Spleen (tissue), 11 donors: Measurements from ENCODE around the gene ATP2B2. TPM values are rescaled to one million over a fixed set of nuclear protein-coding genes. Genes with fewer than 3 reads are reported as not detected.
A peak's percentile ranks its signal among the peaks of the same experiment; 100 is the strongest.

Source experiments
- DNase-seq: peaks from one replicate; pipeline ENCODE4 v3.0.0-alpha.2; 2020
- H3K27ac ChIP-seq, 8 donors: fragments of 200-600 bp; sonication (generic) in 7 of 8; 1 replicate in 4 of 8; 2 replicates in 4 of 8; pipeline versions ENCODE4 v1.5.0 to v1.8.0; 2016 to 2021; ENCODE audit warnings: inconsistent platforms in 4 of 8, mild to moderate bottlenecking in 4 of 8, moderate library complexity in 1 of 8
- H3K27me3 ChIP-seq, 7 donors: fragments of 200-600 bp; sonication (generic) in 6 of 7; replicated peaks in 1 of 7; 1 replicate in 4 of 7; 2 replicates in 3 of 7; pipeline versions ENCODE4 v1.5.0 to v1.8.0; 2016 to 2021; ENCODE audit warnings: inconsistent platforms in 3 of 7, mild to moderate bottlenecking in 1 of 7
- H3K36me3 ChIP-seq, 6 donors: fragments of 200-600 bp; sonication (generic) in 5 of 6; 1 replicate in 4 of 6; 2 replicates in 2 of 6; pipeline versions ENCODE4 v1.5.0 to v1.8.0; 2016 to 2021; ENCODE audit warnings: inconsistent platforms in 2 of 6
- H3K4me1 ChIP-seq, 6 donors: fragments of 200-600 bp; sonication (generic) in 5 of 6; 1 replicate in 3 of 6; 2 replicates in 3 of 6; pipeline versions ENCODE4 v1.5.0 to v1.8.0; 2016 to 2021; ENCODE audit warnings: inconsistent platforms in 3 of 6
- H3K4me3 ChIP-seq, 8 donors: fragments of 200-600 bp; sonication (generic) in 7 of 8; 1 replicate in 4 of 8; 2 replicates in 4 of 8; pipeline versions ENCODE4 v1.5.0 to v1.8.0; 2016 to 2021; ENCODE audit warnings: inconsistent platforms in 4 of 8, mild to moderate bottlenecking in 4 of 8, moderate library complexity in 2 of 8
- H3K9me3 ChIP-seq, 8 donors: fragments of 200-600 bp; sonication (generic) in 7 of 8; 1 replicate in 4 of 8; 2 replicates in 4 of 8; pipeline versions ENCODE4 v1.5.0 to v1.8.0; 2016 to 2021; ENCODE audit warnings: inconsistent platforms in 4 of 8
- CTCF ChIP-seq, 11 experiments: fragments of 200-600 bp in 7 of 11; fragments of 450-650 bp in 4 of 11; sonication (generic) in 4 of 11; IDR thresholded peaks in 8 of 11; conservative IDR thresholded peaks in 3 of 11; 1 replicate in 7 of 11; 2 replicates in 4 of 11; pipeline versions ENCODE4 v1.4.0 to v1.8.0; 2016 to 2021; ENCODE audit warnings: antibody characterized with exemption in 11 of 11, inconsistent platforms in 4 of 11, mild to moderate bottlenecking in 1 of 11
- POLR2A ChIP-seq, 3 donors: fragments of 450-650 bp; IDR thresholded peaks; one replicate each; pipeline ENCODE4 v1.5.1; 2017; ENCODE audit warnings: antibody characterized with exemption in 3 of 3, mild to moderate bottlenecking in 1 of 3
- POLR2AphosphoS5 ChIP-seq, 3 donors: sonication (generic); formaldehyde crosslinking; IDR thresholded peaks; one replicate each; pipeline ENCODE4 v1.5.1; 2017; ENCODE audit warnings: antibody characterized with exemption in 3 of 3
- WGBS, 5 donors: extraction: QIAGEN DNeasy Blood & Tissue Kit in 3 of 5; methylation state at CpG; one replicate each; pipeline versions ENCODE4 v1.1.5 to v1.1.7; 2013 to 2018; 5-methylcytosine and 5-hydroxymethylcytosine counted together
- intact Hi-C: fragments of 100-400 bp; cut with DNase I; formaldehyde crosslinking; loops from one replicate; pipeline ENCODE4 v1.15.0; 2023; ENCODE audit warnings: low total_unique reads
- polyA plus RNA-seq, 3 donors: library from polyadenylated mRNA; stranded (reverse); fragments of 200-250 nt; gene quantifications; one replicate each; pipeline ENCODE4 v1.2.1, GENCODE V29; 2013
- total RNA-seq, 7 donors: library from RNA; depleted of rRNA in 3 of 7; stranded (reverse); fragments of >200 nt in 3 of 7; fragmentation: NEBNext Ultra II Directional in 4 of 7; extraction: Animal tissue kit (Norgen Biotek cat#: 25700) in 4 of 7; gene quantifications; one replicate each; pipeline versions ENCODE4 v1.1.0 to v1.2.1, GENCODE V29; 2016 to 2021
- donor health status: healthy with polysubstance abuse.
- donor health status: DM: no; HTN: no; CAD: no; lungs with moderate emphysema.
- donor health status: DM: no; HTN: no; CAD: no.
- donor health status: Bipolar disorder and iron deficiency.
- donor health status: healthy.
- donor health status: DM: no; HTN: no; CAD: no.
- donor health status: DM: yes; HTN: yes; CAD: no.

The ATP2B2 gene
- total and polyA plus RNA-seq, 10 donors: 0.02 to 1.5 (median 0.24) TPM; not detected in 2

GRCh38 chr3:10474275-10474646 lies 31.1 kb downstream of the ATP2B2 start:
- TF ChIP-seq POLR2A (IDR thresholded peaks at IDR 0.05) (no peak), POLR2AphosphoS5 (IDR thresholded peaks at IDR 0.05) (no peak), CTCF (IDR thresholded peaks at IDR 0.05 in 8 of 11, conservative IDR thresholded peaks at IDR 0.05 in 3 of 11) (no peak)

GRCh38 chr3:10473581-10474274 lies 31.7 kb downstream of the ATP2B2 start:
- Histone ChIP-seq H3K27me3 (peaks cover 0 to 43% (median 16%) of the 10 kb centered on the region in 7 donors), H3K4me3 (no peak overlapping the region), H3K27ac (no peak overlapping the region), H3K4me1 (peaks cover 0 to 3% (median 0%) of the 10 kb centered on the region in 6 donors), H3K36me3 (no peaks in the 10 kb centered on the region), H3K9me3 (peaks cover 0 to 10% (median 7%) of the 10 kb centered on the region in 8 donors)
- intact Hi-C loops: no loop called here
- 64 to 76% (median 70%) methylated on average over 7 of the region's 7 CpGs for WGBS, 5 donors
- DNase-seq: peak; percentile 24
- no peak for TF ChIP-seq POLR2AphosphoS5 (IDR thresholded peaks at IDR 0.05)
- no peak for TF ChIP-seq POLR2A (IDR thresholded peaks at IDR 0.05)
- TF ChIP-seq CTCF (IDR thresholded peaks at IDR 0.05 in 8 of 11, conservative IDR thresholded peaks at IDR 0.05 in 3 of 11): no peak

More at GRCh38 chr3:10474275-10474646, 31.1 kb downstream of the ATP2B2 start:
- H3K27ac ChIP-seq: no peak overlapping the region
- no peak overlapping the region for H3K4me3 ChIP-seq
- intact Hi-C loops: no loop called here
- peaks cover 0 to 3% (median 0%) of the 10 kb centered on the region in 6 donors for H3K4me1 ChIP-seq
- H3K9me3 ChIP-seq: peaks cover 0 to 15% (median 12%) of the 10 kb centered on the region in 8 donors
- H3K27me3 ChIP-seq: peaks cover 0 to 43% (median 16%) of the 10 kb centered on the region in 7 donors
- 72 to 83% (median 74%) methylated on average over 5 of the region's 5 CpGs for WGBS, 5 donors
- no peaks in the 10 kb centered on the region for H3K36me3 ChIP-seq
- peak; percentile 56 for DNase-seq

GRCh38 chr3:10472877-10473440 lies 32.4 kb downstream of the ATP2B2 start:
- Histone ChIP-seq H3K27ac (no peak overlapping the region), H3K4me3 (no peak overlapping the region), H3K27me3 (peaks cover 0 to 50% (median 16%) of the 10 kb centered on the region in 7 donors), H3K9me3 (peaks cover 0 to 2% (median under 1%) of the 10 kb centered on the region in 8 donors), H3K36me3 (no peaks in the 10 kb centered on the region), H3K4me1 (peaks cover 0 to 3% (median 0%) of the 10 kb centered on the region in 6 donors)
- no peak for DNase-seq
- intact Hi-C loops: no loop called here
- WGBS, 5 donors: 92 to 95% (median 93%) methylated on average over 2 of the region's 2 CpGs
- TF ChIP-seq POLR2AphosphoS5 (IDR thresholded peaks at IDR 0.05): no peak
- TF ChIP-seq CTCF (IDR thresholded peaks at IDR 0.05 in 8 of 11, conservative IDR thresholded peaks at IDR 0.05 in 3 of 11): no peak
- no peak for TF ChIP-seq POLR2A (IDR thresholded peaks at IDR 0.05)

GRCh38 chr3:10471054-10471688 lies 34.2 kb downstream of the ATP2B2 start:
- H3K36me3 ChIP-seq: no peaks in the 10 kb centered on the region
- 9 to 20% (median 13%) methylated on average over 9 to 20 of the region's 20 CpGs for whole genome bisulfite sequencing, 5 donors
- no peak for TF ChIP-seq CTCF (IDR thresholded peaks at IDR 0.05 in 8 of 11, conservative IDR thresholded peaks at IDR 0.05 in 3 of 11)
- no peak for TF ChIP-seq POLR2A (IDR thresholded peaks at IDR 0.05)
- TF ChIP-seq POLR2AphosphoS5 (IDR thresholded peaks at IDR 0.05): no peak

More at GRCh38 chr3:10471054-10471688, 34.2 kb downstream of the ATP2B2 start:
- Histone ChIP-seq H3K27me3 (peaks cover 0 to 56% (median 16%) of the 10 kb centered on the region in 7 donors), H3K4me1 (peaks cover 0 to 3% (median 0%) of the 10 kb centered on the region in 6 donors), H3K27ac (no peak overlapping the region), H3K4me3 (no peak overlapping the region), H3K9me3 (no peaks in the 10 kb centered on the region)
- no peak for DNase-seq
- intact Hi-C loops: no loop called here
